Hippocampal formation (tissue), 2 donors: Measurements from ENCODE around the gene CDK18.
A peak's percentile ranks its signal among the peaks of the same experiment; 100 is the strongest.

Experiments used
- DNase-seq, 2 donors: peaks; one replicate each; lab custom pipeline; 2025; lab: John Stamatoyannopoulos, UW

The CDK18 gene

DNA sequence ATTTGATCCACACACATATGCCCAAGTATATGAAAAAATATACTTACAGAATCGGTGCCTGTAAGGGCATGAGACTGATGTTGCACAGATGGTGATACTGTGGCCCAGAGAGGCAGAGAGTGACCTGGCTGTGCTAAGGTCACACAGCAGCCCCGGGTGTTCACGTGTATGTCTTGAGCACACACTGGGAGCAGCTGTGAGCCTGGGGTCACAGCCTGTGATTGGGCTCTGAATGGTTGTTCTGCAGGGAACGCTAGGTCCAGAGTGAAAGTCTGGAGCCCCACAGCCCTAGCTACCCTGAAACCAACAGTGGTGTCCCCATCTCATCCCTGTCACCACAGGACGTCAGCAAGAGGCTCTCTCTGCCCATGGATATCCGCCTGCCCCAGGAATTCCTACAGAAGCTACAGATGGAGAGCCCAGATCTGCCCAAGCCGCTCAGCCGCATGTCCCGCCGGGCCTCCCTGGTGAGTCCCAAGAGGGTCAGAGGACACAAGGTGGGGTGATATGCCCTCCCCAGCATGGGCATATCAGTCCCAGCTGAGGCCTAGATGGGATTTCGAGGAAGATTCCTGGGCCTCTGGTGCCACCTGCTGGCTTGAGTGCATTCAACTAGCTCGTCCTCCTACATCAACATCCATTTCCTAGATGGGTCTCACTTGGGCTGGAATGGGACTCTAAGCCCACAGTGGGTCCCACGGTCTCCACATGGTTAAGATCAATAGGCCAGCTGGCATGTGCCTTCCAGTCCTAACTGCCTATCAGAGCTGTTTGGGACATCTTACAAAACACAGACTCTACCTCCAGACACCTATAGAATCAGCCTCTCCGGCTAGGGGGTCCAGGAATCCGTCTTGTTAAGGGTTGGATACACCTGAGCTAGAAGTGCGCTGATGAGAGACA, 19.7 kb downstream of the CDK18 start:
- DNase-seq, result peak; percentile 75 to 78

DNA sequence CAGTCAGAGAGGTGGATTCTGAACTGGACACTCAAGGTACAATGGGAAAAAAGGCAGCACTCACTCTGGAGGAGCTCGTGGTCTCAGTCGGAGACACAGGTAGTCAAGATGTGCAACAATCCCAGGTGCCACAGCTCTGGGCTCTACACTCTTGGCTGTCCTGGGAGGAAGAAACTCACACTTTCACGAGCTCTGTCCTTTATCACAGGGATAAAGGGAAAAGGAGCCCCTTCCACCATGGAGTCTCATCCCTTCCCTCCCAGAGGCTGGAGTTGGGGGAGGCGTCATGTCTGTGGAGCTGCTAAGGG, 20.3 kb downstream of the CDK18 start:
- no peak for DNase-seq

- DNase-seq, result no peak
Measured at GRCh38 chr1:205525495-205526285, 21.2 kb downstream of the CDK18 start.

DNA sequence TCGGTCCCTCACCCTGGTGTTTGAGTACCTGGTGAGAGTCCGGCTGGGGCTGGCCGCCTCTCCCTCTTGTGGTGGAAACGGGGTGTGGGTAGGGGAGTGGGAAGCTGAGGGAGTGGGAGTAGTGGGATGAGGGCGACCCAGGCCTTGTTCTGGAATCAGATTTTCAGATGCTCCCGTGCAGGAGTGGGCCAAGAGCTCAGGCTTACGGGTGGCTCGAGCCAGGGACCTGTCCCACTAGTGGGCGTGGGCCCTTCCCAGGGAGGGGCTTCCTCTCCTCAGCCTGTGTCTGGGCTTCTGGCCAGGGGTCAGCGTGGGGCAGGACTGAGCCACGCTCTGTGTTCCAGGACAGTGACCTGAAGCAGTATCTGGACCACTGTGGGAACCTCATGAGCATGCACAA, 22.0 kb downstream of the CDK18 start:
- DNase-seq, result no peak

DNA sequence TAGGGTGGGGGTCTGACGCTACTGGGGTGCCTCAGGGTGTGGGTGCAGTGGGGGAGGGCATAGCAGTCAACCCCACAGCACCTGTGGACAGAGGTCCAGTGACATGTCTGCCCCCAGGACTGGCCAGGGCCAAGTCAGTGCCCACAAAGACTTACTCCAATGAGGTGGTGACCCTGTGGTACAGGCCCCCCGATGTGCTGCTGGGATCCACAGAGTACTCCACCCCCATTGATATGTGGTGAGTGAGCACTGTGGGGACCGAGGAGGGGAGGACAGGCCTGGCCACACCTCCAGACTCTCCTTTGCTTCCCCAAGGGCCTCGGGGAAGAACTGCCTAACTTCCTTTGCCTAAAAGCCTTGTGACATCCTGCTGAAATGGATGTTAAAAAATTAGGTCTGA, 23.5 kb downstream of the CDK18 start:
- DNase-seq, result no peak

DNA sequence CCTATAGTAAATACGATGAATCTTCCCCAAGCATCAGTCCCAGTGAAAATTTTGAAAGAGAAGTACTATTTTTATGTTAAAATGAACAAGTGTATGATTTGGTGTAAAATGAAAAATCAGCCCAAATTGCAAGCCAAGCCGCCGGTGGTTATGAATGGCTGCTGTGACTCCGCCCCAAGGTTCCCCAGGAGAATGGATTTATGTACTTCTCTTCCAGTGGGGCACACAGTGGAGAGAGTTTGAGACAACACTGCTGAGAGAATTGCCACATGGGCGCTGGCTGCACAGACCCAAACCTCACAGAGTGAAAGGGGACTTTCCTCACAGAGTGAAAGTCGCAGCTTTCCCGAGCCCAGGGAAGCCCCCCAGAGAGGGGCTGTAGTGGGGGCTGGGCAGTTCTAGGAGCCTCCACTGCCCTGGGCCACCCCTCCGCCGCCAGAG, 24.0 kb downstream of the CDK18 start:
- DNase-seq, result no peak

DNA sequence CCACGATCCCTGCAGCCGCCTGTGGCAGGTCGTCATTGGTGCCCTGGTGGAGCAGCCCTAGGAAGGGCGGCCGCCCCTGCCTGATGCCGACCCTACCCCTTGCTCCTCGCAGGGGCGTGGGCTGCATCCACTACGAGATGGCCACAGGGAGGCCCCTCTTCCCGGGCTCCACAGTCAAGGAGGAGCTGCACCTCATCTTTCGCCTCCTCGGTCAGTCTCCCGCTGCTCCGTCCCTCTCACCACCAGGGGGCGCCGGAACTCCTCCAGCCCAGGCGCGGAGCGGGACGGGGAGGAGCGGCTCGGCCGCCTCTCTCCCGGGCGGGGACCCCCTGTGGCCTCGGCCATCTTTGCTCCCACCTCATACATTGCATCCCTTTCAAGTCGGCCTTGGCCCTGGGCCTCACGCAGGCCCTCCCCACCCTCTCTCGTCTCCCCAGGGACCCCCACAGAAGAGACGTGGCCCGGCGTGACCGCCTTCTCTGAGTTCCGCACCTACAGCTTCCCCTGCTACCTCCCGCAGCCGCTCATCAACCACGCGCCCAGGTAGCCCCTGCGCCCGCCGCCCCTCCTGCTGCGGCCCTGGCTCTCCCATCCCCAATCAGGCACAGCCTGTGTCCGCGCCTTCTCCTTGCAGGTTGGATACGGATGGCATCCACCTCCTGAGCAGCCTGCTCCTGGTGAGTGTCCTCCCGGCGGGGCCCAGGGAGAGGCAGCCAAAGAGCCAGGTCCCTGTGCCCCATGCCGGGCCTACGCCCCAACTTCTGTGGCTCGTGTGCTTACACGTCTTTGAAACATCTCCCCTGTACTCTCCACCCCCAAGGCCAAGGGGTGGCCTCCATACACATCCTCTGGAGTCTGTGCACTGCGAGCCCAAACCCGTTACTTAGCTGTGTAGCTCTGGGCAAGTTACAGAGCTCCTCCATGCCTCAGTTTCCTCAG, 24.7 kb downstream of the CDK18 start:
- peak; percentile 47 to 77 for DNase-seq

- no peak for DNase-seq
Measured at GRCh38 chr1:205530116-205530515, 25.6 kb downstream of the CDK18 start.

- no peak for DNase-seq
Measured at GRCh38 chr1:205531191-205532025, 26.9 kb downstream of the CDK18 start.

- no peak for DNase-seq
Measured at GRCh38 chr1:205532026-205532898, 27.8 kb downstream of the CDK18 start.

DNA sequence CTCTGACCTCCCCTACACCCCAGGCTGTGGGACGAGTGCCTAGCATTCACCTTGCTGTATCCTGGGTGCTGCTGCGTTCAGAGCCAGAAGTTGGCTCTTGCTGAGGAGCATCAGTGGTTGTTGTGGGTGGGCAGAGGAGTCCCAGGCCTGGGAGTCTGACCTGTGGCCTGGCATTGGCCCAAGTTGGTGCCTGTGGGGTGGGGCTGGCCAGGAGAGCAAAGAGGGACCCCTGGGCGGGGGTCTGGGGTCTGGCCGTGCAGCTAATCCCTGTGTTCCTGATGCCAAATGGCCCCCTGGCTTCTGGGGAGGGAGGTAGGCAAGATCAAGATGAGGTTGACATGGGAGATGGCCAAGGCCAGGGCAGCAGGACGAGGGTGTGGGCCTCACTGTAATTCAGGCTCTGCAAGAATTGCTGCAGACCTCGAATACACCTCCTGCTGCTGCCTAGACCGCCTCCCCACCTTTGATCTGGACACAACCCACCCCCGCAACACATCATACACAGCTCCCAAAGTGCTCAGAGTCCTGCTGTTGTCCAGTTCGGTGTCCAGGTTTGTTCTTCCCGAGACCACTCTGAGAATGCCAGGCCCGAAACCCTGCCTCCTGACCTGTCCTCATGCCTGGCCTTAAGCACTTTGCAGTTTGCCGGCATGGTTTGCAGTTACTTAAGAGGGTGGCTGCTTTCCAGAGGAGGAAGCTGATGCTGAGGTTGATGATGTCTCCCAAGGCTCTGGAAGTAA, 28.7 kb downstream of the CDK18 start:
- no peak for DNase-seq

- no peak for DNase-seq
Measured at GRCh38 chr1:205533748-205534443, 29.4 kb downstream of the CDK18 start.

DNA sequence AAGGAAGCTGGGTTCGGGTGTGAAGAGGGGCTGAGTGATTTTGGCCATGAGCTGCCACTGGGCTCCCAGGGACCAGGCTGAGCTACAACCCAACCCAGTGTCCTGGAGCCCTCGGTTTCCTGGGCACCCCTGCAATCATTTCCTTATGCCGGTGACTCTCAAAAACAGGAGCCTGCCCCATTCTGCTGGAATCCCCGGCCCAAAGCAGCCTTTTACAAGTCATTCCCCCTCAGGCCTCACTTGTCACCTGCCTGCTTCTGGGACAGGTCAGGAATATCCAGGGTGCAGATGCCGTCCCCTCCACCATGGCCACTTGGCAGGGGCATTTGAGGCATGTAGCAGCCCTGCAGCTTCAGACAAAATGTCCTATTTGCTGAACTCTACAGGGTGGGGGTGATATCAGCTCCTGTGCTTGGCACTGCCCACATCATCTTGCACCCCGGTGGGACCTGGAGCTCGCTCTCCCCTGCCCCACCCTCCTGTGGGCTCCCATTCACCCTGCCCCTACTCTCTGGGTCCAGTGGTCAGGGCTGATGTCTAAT, 30.0 kb downstream of the CDK18 start:
- DNase-seq, result no peak

DNA sequence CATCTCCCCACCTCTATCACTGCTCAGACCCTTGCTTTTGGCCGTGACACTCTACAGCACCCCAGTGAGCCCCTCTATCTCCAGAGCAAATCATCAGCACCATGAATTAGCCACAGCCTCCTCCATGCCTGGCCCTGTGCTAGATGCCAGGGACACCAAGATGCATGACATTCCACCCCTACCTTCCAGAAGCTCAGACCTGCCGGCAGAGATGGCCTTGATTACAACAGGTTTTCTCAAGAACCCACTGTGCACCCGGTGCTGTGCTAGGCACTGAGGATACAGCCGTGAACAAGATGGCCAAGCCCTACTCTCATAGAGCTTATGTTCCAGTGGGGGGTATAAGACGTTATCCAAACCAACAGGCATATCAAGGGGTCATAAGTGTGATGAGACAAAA, 30.6 kb downstream of the CDK18 start:
- no peak for DNase-seq

DNA sequence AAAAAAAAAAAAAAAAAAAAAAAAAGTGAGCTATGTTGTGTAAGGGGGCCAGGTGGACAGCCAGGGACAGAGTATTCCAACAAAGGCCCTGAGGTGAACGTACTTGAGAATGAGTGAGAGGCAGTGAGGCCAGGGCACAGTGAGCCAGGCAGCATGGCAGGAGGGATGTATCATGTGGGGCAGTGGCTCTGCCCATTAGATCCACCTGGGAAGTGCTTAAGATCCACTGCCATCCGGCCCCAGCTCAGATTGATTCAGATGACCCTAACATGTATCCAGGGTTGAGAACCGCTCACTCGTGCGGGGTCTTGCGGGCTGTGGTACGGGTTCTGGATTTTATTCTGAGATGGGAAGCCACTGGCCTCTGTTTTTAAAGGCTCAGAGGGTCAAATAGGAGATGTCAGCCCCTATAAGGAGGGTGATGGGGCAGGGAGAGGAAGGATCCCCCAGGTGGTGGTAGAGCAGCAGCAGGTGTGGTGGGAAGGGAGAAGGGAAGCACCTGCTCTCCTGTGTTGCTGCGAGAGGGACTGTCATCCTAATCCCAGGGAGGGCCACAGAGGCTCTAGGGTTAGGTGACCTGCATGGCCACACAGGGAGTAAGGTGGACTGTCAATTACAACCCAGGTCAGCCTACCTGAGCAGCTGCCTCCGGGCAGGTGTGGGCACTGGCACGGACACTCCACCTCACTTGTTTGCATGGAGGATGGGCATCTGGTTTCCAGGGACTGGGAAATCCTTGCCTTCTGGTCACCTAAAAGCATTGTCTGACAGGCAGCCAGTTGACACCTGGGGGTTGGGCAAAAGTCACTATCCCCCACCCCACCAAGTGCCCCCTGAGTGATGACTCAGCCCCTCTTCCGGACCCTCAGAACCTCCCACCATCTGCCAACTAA, 31.6 kb downstream of the CDK18 start:
- DNase-seq, result no peak

GRCh38 chr1:205536759-205537361, 32.4 kb downstream of the CDK18 start:
- DNase-seq, result peak; percentile 22 to 52

- DNase-seq, result no peak
Measured at GRCh38 chr1:205537386-205538018, 33.0 kb downstream of the CDK18 start.
